ENCODE data around the gene SELENBP1. TPM values are rescaled to one million over a fixed set of nuclear protein-coding genes. Genes with fewer than 3 reads are reported as not detected.
"Not testable (repeated sequence)": the region's sequence is repeated elsewhere in the genome, so short reads cannot be mapped to it uniquely, and the experiment has no call there.

The SELENBP1 gene
- total and polyA plus RNA-seq, 2 donors = 32.9 to 82.8 TPM

GRCh38 chr1:151399324-151400171 lies 27.0 kb upstream of the SELENBP1 start, which contains the start of gene PSMB4:
TSS of gene PSMB4 (plus strand) at chr1:151399573. CDS start at chr1:151399588, 15 bp downstream.
- H3K27ac ChIP-seq (ENCODE audit: low read depth) = peak within 1 kb of the TSS; percentile 85
- WGBS = under 1% methylated on average over 63 of the region's 63 CpGs
- no peaks in the 10 kb centered on the region for H3K4me1 ChIP-seq (ENCODE audit: insufficient read depth)
- peak; percentile 94 for DNase-seq (ENCODE audit: extremely low spot score)
- H3K4me3 ChIP-seq (ENCODE audit: low read depth, low read length) = peak within 1 kb of the TSS; percentile 72
- H3K36me3 ChIP-seq (ENCODE audit: insufficient read depth) = no peaks in the 10 kb centered on the region

- not testable (repeated sequence) for H3K27ac ChIP-seq (ENCODE audit: low read depth); DNase-seq (ENCODE audit: extremely low spot score); H3K4me1 ChIP-seq (ENCODE audit: insufficient read depth); H3K4me3 ChIP-seq (ENCODE audit: low read depth, low read length); H3K36me3 ChIP-seq (ENCODE audit: insufficient read depth)
- 78% methylated on average over 5 of the region's 5 CpGs for WGBS
Observed at GRCh38 chr1:151396265-151396664, 23.8 kb upstream of the SELENBP1 start.

- H3K27ac ChIP-seq (ENCODE audit: low read depth) = no peak overlapping the region
- no peaks in the 10 kb centered on the region for H3K36me3 ChIP-seq (ENCODE audit: insufficient read depth)
- DNase-seq (ENCODE audit: extremely low spot score) = no peak
- no peak overlapping the region for H3K4me3 ChIP-seq (ENCODE audit: low read depth, low read length)
- H3K4me1 ChIP-seq (ENCODE audit: insufficient read depth) = no peaks in the 10 kb centered on the region
Observed at GRCh38 chr1:151393583-151393982, 21.1 kb upstream of the SELENBP1 start.

- H3K36me3 ChIP-seq (ENCODE audit: insufficient read depth) = no peaks in the 10 kb centered on the region
- 72% methylated on average over 3 of the region's 3 CpGs for WGBS
- no peak overlapping the region for H3K4me3 ChIP-seq (ENCODE audit: low read depth, low read length)
- no peak overlapping the region for H3K27ac ChIP-seq (ENCODE audit: low read depth)
- no peak for DNase-seq (ENCODE audit: extremely low spot score)
- no peaks in the 10 kb centered on the region for H3K4me1 ChIP-seq (ENCODE audit: insufficient read depth)
Observed at GRCh38 chr1:151391079-151391563, 18.6 kb upstream of the SELENBP1 start.

GRCh38 chr1:151390221-151391078 lies 17.9 kb upstream of the SELENBP1 start:
- not testable (repeated sequence) for DNase-seq (ENCODE audit: extremely low spot score)

GRCh38 chr1:151386002-151386401 lies 13.5 kb upstream of the SELENBP1 start:
- Histone ChIP-seq H3K27ac (ENCODE audit: low read depth) (no peak overlapping the region), H3K36me3 (ENCODE audit: insufficient read depth) (no peaks in the 10 kb centered on the region), H3K4me1 (ENCODE audit: insufficient read depth) (no peaks in the 10 kb centered on the region), H3K4me3 (ENCODE audit: low read depth, low read length) (no peak overlapping the region)
- WGBS = 79% methylated on average over 2 of the region's 2 CpGs
- DNase-seq (ENCODE audit: extremely low spot score) = no peak

More at GRCh38 chr1:151390221-151391078, 17.9 kb upstream of the SELENBP1 start:
- H3K36me3 ChIP-seq (ENCODE audit: insufficient read depth); H3K4me1 ChIP-seq (ENCODE audit: insufficient read depth); H3K4me3 ChIP-seq (ENCODE audit: low read depth, low read length); H3K27ac ChIP-seq (ENCODE audit: low read depth): not testable (repeated sequence)
- WGBS = 91% methylated on average over 22 of the region's 22 CpGs

GRCh38 chr1:151384584-151384983 lies 12.1 kb upstream of the SELENBP1 start:
- DNase-seq (ENCODE audit: extremely low spot score) = no peak
- Histone ChIP-seq H3K27ac (ENCODE audit: low read depth) (no peak overlapping the region), H3K4me1 (ENCODE audit: insufficient read depth) (no peaks in the 10 kb centered on the region), H3K36me3 (ENCODE audit: insufficient read depth) (no peaks in the 10 kb centered on the region), H3K4me3 (ENCODE audit: low read depth, low read length) (no peak overlapping the region)
- 64% methylated on average over 3 of the region's 3 CpGs for WGBS

- Histone ChIP-seq H3K36me3 (ENCODE audit: insufficient read depth) (no peaks in the 10 kb centered on the region), H3K4me3 (ENCODE audit: low read depth, low read length) (no peak overlapping the region), H3K4me1 (ENCODE audit: insufficient read depth) (no peaks in the 10 kb centered on the region), H3K27ac (ENCODE audit: low read depth) (no peak overlapping the region)
- DNase-seq (ENCODE audit: extremely low spot score) = no peak
- WGBS = 64% methylated on average over 3 of the region's 3 CpGs
Observed at GRCh38 chr1:151377150-151377884, 4.8 kb upstream of the SELENBP1 start.

GRCh38 chr1:151373196-151373595 lies 691 bp upstream of the SELENBP1 start:
- no peak for DNase-seq (ENCODE audit: extremely low spot score)
- 93% methylated on average over 14 of the region's 14 CpGs for WGBS
- Histone ChIP-seq H3K36me3 (ENCODE audit: insufficient read depth) (no peaks in the 10 kb centered on the region), H3K4me3 (ENCODE audit: low read depth, low read length) (no peak overlapping the region), H3K27ac (ENCODE audit: low read depth) (no peak overlapping the region), H3K4me1 (ENCODE audit: insufficient read depth) (peaks cover 3% of the 10 kb centered on the region)

- H3K4me3 ChIP-seq (ENCODE audit: low read depth, low read length) = peak overlapping the region; percentile 48
- peak overlapping the region; percentile 63 for H3K27ac ChIP-seq (ENCODE audit: low read depth)
- WGBS = 12% methylated on average over 9 of the region's 9 CpGs
- no peaks in the 10 kb centered on the region for H3K36me3 ChIP-seq (ENCODE audit: insufficient read depth)
- DNase-seq (ENCODE audit: extremely low spot score) = no peak
- H3K4me1 ChIP-seq (ENCODE audit: insufficient read depth) = peaks cover 3% of the 10 kb centered on the region
Observed at GRCh38 chr1:151371370-151372057, 991 bp downstream of the SELENBP1 start.

- Histone ChIP-seq H3K4me1 (ENCODE audit: insufficient read depth) (peaks cover 3% of the 10 kb centered on the region), H3K4me3 (ENCODE audit: low read depth, low read length) (no peak overlapping the region), H3K27ac (ENCODE audit: low read depth) (no peak overlapping the region), H3K36me3 (ENCODE audit: insufficient read depth) (no peaks in the 10 kb centered on the region)
- no peak for DNase-seq (ENCODE audit: extremely low spot score)
- 40% methylated on average over 6 of the region's 6 CpGs for WGBS
Observed at GRCh38 chr1:151370211-151370911, 2.1 kb downstream of the SELENBP1 start.

- Histone ChIP-seq H3K4me1 (ENCODE audit: insufficient read depth) (peaks cover 3% of the 10 kb centered on the region), H3K36me3 (ENCODE audit: insufficient read depth) (no peaks in the 10 kb centered on the region), H3K27ac (ENCODE audit: low read depth) (no peak overlapping the region), H3K4me3 (ENCODE audit: low read depth, low read length) (no peak overlapping the region)
- 77% methylated on average over 15 of the region's 15 CpGs for WGBS
- no peak for DNase-seq (ENCODE audit: extremely low spot score)
Observed at GRCh38 chr1:151369621-151370048, 2.9 kb downstream of the SELENBP1 start.

Data from urinary bladder (tissue), 4 donors.